Measurements from ENCODE around the gene RBKS. TPM values are rescaled to one million over a fixed set of nuclear protein-coding genes. Genes with fewer than 3 reads are reported as not detected.

RBKS gene
- total RNA-seq, 1 experiment from 2014 or later, result 9.2 TPM

DNA sequence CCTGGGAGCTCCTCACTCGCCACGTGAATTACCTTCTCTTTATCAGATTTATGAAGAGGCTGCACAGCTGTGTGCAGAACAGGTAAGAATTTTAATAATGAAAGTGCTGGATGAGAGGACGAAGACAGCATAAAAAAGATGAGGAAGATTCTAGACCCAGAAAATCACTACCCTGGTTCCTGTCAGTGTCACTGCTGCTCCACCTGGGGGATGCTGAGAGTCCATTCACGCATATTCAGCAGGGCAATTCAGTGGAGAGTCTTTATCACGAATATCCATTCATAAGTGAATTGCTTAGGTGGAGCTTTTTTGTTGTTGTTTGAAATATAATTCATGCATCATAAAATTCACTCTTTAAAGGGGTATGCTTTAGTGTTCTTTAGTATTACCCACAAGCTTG, 66.6 kb downstream of the RBKS start:
- intact Hi-C loops (cut with micrococcal nuclease), result no loop called here
- ChIA-PET CTCF (no interaction called here), POLR2A (no interaction called here)
- no peak for DNase-seq (ENCODE audit: unreplicated experiment)
- Mint-ChIP-seq H3K36me3 (ENCODE audit: insufficient read depth, unreplicated experiment) (peaks cover 3% of the 10 kb centered on the region), H3K27ac (ENCODE audit: low read depth, unreplicated experiment) (no peak overlapping the region), H3K4me3 (ENCODE audit: unreplicated experiment) (no peak overlapping the region), H3K4me1 (ENCODE audit: insufficient read depth, unreplicated experiment) (no peaks in the 10 kb centered on the region), H3K27me3 (ENCODE audit: insufficient read depth, unreplicated experiment) (no peaks in the 10 kb centered on the region), H3K9me3 (ENCODE audit: unreplicated experiment) (peaks cover 13% of the 10 kb centered on the region)
- no TSS peak for BruUV-seq (replicated peaks)
- TF ChIP-seq, protein P1, sequence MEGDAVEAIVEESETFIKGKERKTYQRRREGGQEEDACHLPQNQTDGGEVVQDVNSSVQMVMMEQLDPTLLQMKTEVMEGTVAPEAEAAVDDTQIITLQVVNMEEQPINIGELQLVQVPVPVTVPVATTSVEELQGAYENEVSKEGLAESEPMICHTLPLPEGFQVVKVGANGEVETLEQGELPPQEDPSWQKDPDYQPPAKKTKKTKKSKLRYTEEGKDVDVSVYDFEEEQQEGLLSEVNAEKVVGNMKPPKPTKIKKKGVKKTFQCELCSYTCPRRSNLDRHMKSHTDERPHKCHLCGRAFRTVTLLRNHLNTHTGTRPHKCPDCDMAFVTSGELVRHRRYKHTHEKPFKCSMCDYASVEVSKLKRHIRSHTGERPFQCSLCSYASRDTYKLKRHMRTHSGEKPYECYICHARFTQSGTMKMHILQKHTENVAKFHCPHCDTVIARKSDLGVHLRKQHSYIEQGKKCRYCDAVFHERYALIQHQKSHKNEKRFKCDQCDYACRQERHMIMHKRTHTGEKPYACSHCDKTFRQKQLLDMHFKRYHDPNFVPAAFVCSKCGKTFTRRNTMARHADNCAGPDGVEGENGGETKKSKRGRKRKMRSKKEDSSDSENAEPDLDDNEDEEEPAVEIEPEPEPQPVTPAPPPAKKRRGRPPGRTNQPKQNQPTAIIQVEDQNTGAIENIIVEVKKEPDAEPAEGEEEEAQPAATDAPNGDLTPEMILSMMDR (IDR thresholded peaks at IDR 0.05; ENCODE audit: unreplicated experiment), result no peak

DNA sequence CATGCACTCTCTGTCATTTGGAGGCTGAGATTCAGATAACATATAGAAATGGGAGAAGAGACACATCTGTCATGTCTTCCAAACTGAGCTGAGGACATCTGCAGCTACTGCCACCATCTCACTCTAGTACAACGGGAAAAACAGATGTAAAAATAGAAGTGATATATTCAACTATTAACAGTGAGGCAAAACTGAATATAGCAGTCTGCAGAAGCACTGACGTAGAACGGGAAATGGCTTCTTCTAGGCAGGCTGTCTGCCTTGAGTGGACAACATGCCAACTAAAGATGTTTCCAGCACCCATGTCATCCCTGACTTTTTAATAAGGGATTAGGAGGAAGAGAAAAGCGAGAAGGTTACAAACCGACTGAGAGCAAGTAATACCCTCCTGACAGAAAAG, 67.1 kb downstream of the RBKS start:
- DNase-seq (ENCODE audit: unreplicated experiment), result no peak
- H3K4me1 Mint-ChIP-seq (ENCODE audit: insufficient read depth, unreplicated experiment), result no peaks in the 10 kb centered on the region
- no peak overlapping the region for H3K4me3 Mint-ChIP-seq (ENCODE audit: unreplicated experiment)
- intact Hi-C loops (cut with micrococcal nuclease), result no loop called here
- TF ChIP-seq, protein P1 (IDR thresholded peaks at IDR 0.05; ENCODE audit: unreplicated experiment), result no peak
- ChIA-PET POLR2A (interaction anchor here (0.6 kb wide), 1 partner anchor 450 kb away, joined by 3 read pairs; no protein-coding TSS in a partner anchor), CTCF (no interaction called here)
- H3K36me3 Mint-ChIP-seq (ENCODE audit: insufficient read depth, unreplicated experiment), result peaks cover 6% of the 10 kb centered on the region
- H3K27ac Mint-ChIP-seq (ENCODE audit: low read depth, unreplicated experiment), result no peak overlapping the region
- peaks cover 13% of the 10 kb centered on the region for H3K9me3 Mint-ChIP-seq (ENCODE audit: unreplicated experiment)
- no TSS peak for BruUV-seq (replicated peaks)
- no peaks in the 10 kb centered on the region for H3K27me3 Mint-ChIP-seq (ENCODE audit: insufficient read depth, unreplicated experiment)

DNA sequence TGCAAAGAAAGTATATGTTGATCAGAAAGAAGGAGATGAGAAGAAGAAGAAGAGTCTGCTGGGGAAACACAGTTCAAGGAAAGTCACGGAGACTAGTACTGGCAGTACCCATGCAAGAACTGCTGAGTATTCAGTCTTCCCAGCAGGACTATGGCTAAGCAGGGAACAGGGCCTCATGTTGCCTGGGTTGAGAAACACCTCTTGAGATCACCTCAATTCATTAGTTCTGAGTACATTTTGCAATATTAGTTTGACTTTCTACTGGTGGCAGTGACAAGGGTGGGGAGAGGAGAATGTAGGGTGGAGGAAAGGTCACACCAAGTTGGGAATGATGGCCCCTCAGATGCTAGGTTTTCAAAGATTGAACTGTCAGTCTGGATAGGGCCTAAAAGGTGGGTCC, 68.1 kb downstream of the RBKS start:
- POLR2A ChIA-PET, result no interaction called here
- H3K9me3 Mint-ChIP-seq (ENCODE audit: unreplicated experiment), result peaks cover 13% of the 10 kb centered on the region
- H3K27me3 Mint-ChIP-seq (ENCODE audit: insufficient read depth, unreplicated experiment), result no peaks in the 10 kb centered on the region
- intact Hi-C loops (cut with micrococcal nuclease), result no loop called here
- CTCF ChIA-PET, result no interaction called here
- no TSS peak for BruUV-seq (replicated peaks)
- TF ChIP-seq, protein P1 (IDR thresholded peaks at IDR 0.05; ENCODE audit: unreplicated experiment), result no peak
- no peak for DNase-seq (ENCODE audit: unreplicated experiment)
- H3K36me3 Mint-ChIP-seq (ENCODE audit: insufficient read depth, unreplicated experiment), result peaks cover 6% of the 10 kb centered on the region
- no peak overlapping the region for H3K27ac Mint-ChIP-seq (ENCODE audit: low read depth, unreplicated experiment)
- H3K4me3 Mint-ChIP-seq (ENCODE audit: unreplicated experiment), result no peak overlapping the region
- H3K4me1 Mint-ChIP-seq (ENCODE audit: insufficient read depth, unreplicated experiment), result no peaks in the 10 kb centered on the region

DNA sequence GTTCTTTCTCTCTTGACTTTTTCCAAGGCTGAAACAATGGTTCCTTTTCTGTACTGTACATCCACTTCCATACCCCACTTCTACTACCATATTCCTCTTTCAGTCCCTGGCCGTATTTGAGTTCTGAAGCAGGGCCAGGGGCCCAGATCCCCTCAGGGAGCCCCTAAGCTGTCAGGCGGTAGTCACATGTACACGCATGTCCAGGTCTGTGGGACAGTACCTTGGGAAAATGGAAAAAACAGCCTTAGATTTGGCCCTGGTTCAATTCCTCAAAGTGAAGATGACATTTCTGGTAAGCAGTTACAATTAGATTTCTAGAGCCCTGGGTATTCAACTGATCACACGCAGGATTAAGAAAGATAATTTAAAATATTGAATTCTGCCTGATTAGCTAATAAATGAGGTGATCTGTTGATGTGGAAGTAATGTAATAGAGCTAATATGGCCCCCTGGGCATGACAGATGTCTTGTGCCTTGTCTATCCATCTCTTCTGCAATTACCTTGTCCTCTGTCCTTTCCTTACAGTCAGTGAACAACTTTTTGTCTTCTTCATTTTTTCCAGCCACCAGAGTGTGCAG, 74.2 kb downstream of the RBKS start:
- H3K27ac Mint-ChIP-seq (ENCODE audit: low read depth, unreplicated experiment), result no peak overlapping the region
- intact Hi-C loops (cut with micrococcal nuclease), result no loop called here
- TF ChIP-seq, protein P1 (IDR thresholded peaks at IDR 0.05; ENCODE audit: unreplicated experiment), result no peak
- ChIA-PET POLR2A (interaction anchor here (0.9 kb wide), 1 partner anchor 11 kb away, joined by 4 read pairs; no protein-coding TSS in a partner anchor), CTCF (no interaction called here)
- no TSS peak for BruUV-seq (replicated peaks)
- H3K4me3 Mint-ChIP-seq (ENCODE audit: unreplicated experiment), result no peak overlapping the region
- H3K27me3 Mint-ChIP-seq (ENCODE audit: insufficient read depth, unreplicated experiment), result no peaks in the 10 kb centered on the region
- peaks cover 6% of the 10 kb centered on the region for H3K36me3 Mint-ChIP-seq (ENCODE audit: insufficient read depth, unreplicated experiment)
- peaks cover 3% of the 10 kb centered on the region for H3K4me1 Mint-ChIP-seq (ENCODE audit: insufficient read depth, unreplicated experiment)
- no peak for DNase-seq (ENCODE audit: unreplicated experiment)
- no peaks in the 10 kb centered on the region for H3K9me3 Mint-ChIP-seq (ENCODE audit: unreplicated experiment)

Measured in MCF 10A (cell line).